Naive thymus-derived CD4-positive, alpha-beta T cell (primary cell): ENCODE measurements around the gene MRGPRX3. TPM values are rescaled to one million over a fixed set of nuclear protein-coding genes. Genes with fewer than 3 reads are reported as not detected.

Source experiments
- ATAC-seq: fragments of 150-1000 bp; cut with Tn5 transposase; 2 replicates; pipeline ENCODE4 v1.10.0; 2021; ENCODE audit warnings: mild to moderate bottlenecking, moderate library complexity
- CTCF ChIA-PET: fragments of 350-600 bp; sonication (Branson Sonifier 250); formaldehyde crosslinking; loops from one replicate; lab custom pipeline; 2021; ENCODE audit warnings: antibody characterized with exemption; lab: Charles Lee
- POLR2A ChIA-PET: fragments of 350-600 bp; sonication (Branson Sonifier 250); formaldehyde crosslinking; loops from one replicate; lab custom pipeline; 2021; ENCODE audit warnings: antibody characterized with exemption, inconsistent platforms; lab: Charles Lee
- DNase-seq, 9 donors: peaks; one replicate each; pipeline versions ENCODE4 v3.0.0 to v3.0.0-alpha.2; 2020 to 2022; ENCODE audit warnings: mixed read lengths in 1 of 9
- H3K27ac ChIP-seq: one replicate; pipeline ENCODE4 v1.7.0; 2013; ENCODE audit warnings: mild to moderate bottlenecking, low read depth, low read length, moderate library complexity
- H3K27me3 ChIP-seq, 2 donors: one replicate each; pipeline ENCODE4 v1.7.0; 2013; ENCODE audit warnings: low read length in 2 of 2, mild to moderate bottlenecking in 2 of 2, moderate library complexity in 2 of 2; ENCODE audit not compliant: control insufficient read depth in 2 of 2, insufficient read depth in 2 of 2
- H3K36me3 ChIP-seq, 3 experiments: 1 replicate in 2 of 3; 2 replicates in 1 of 3; pipeline ENCODE4 v1.7.0; 2013; ENCODE audit warnings: low read length in 3 of 3, mild to moderate bottlenecking in 3 of 3, moderate library complexity in 1 of 3; ENCODE audit not compliant: insufficient read depth in 3 of 3, control insufficient read depth in 2 of 3
- H3K4me1 ChIP-seq, 2 donors: one replicate each; pipeline ENCODE4 v1.7.0; 2013; ENCODE audit warnings: low read length in 2 of 2, mild to moderate bottlenecking in 2 of 2, moderate library complexity in 1 of 2; ENCODE audit not compliant: control insufficient read depth in 2 of 2, insufficient read depth in 2 of 2
- H3K4me3 ChIP-seq: 2 replicates; pipeline ENCODE4 v1.7.0; 2013; ENCODE audit warnings: mild to moderate bottlenecking, low read length
- H3K9me3 ChIP-seq, 3 experiments: 1 replicate in 2 of 3; 2 replicates in 1 of 3; pipeline ENCODE4 v1.7.0; 2013; ENCODE audit warnings: low read length in 3 of 3; ENCODE audit not compliant: control insufficient read depth in 2 of 3
- H3K27ac Mint-ChIP-seq, 9 donors: one replicate each; pipeline ENCODE4 v1.8.0; 2020 to 2022; ENCODE audit warnings: mixed read lengths in 9 of 9, mild to moderate bottlenecking in 8 of 9, moderate library complexity in 5 of 9, inconsistent platforms in 2 of 9
- H3K27me3 Mint-ChIP-seq, 5 donors: one replicate each; pipeline ENCODE4 v1.8.0; 2021 to 2022; ENCODE audit warnings: mixed read lengths in 5 of 5, mild to moderate bottlenecking in 1 of 5
- H3K36me3 Mint-ChIP-seq, 5 donors: one replicate each; pipeline ENCODE4 v1.8.0; 2020 to 2022; ENCODE audit warnings: mixed read lengths in 5 of 5, mild to moderate bottlenecking in 3 of 5, inconsistent platforms in 1 of 5
- H3K4me1 Mint-ChIP-seq, 7 donors: one replicate each; pipeline ENCODE4 v1.8.0; 2020 to 2022; ENCODE audit warnings: mixed read lengths in 7 of 7, mild to moderate bottlenecking in 3 of 7, inconsistent platforms in 1 of 7
- H3K4me3 Mint-ChIP-seq, 10 donors: one replicate each; pipeline ENCODE4 v1.8.0; 2020 to 2022; ENCODE audit warnings: mild to moderate bottlenecking in 10 of 10, mixed read lengths in 10 of 10, moderate library complexity in 6 of 10, inconsistent platforms in 2 of 10
- H3K9me3 Mint-ChIP-seq, 11 donors: one replicate each; pipeline ENCODE4 v1.8.0; 2020 to 2022; ENCODE audit warnings: mixed read lengths in 11 of 11, mild to moderate bottlenecking in 4 of 11, inconsistent platforms in 1 of 11, moderate library complexity in 1 of 11
- intact Hi-C, 2 donors: fragments of 100-400 bp; cut with micrococcal nuclease; formaldehyde crosslinking; loops; one replicate each; pipeline ENCODE4 v1.15.1; 2023
- polyA plus RNA-seq, 2 donors: library from polyadenylated mRNA; unstranded; fragments of 300-500 nt; fragmentation: Illumina TruSeq; gene quantifications; one replicate each; pipeline ENCODE4 v1.2.3, GENCODE V29; 2021
- total RNA-seq, 6 experiments: library from RNA in 5 of 6; stranded (reverse) in 5 of 6; gene quantifications; 1 replicate in 5 of 6; 2 replicates in 1 of 6; pipeline ENCODE4 v1.2.3 and lab custom pipeline; 2021 to 2026

Gene MRGPRX3
- total RNA-seq (not detected), polyA plus RNA-seq (not detected), total RNA-seq (lab: John Stamatoyannopoulos, UW) (not detected)

- H3K27ac ChIP-seq: no peak within 1 kb of the TSS
- DNase-seq: no peak
- ATAC-seq: no peak
- no peaks in the 10 kb centered on the region for H3K27me3 ChIP-seq
- Mint-ChIP-seq H3K4me1 (no peaks in the 10 kb centered on the region), H3K27me3 (peaks cover 31 to 56% (median 50%) of the 10 kb centered on the region in 5 donors), H3K27ac (no peak within 1 kb of the TSS), H3K36me3 (peaks cover 0 to 3% (median 0%) of the 10 kb centered on the region in 5 donors), H3K9me3 (peaks cover 0 to 3% (median 0%) of the 10 kb centered on the region in 11 donors), H3K4me3 (no peak within 1 kb of the TSS)
- no peaks in the 10 kb centered on the region for H3K4me1 ChIP-seq
- no peaks in the 10 kb centered on the region for H3K36me3 ChIP-seq
- no peaks in the 10 kb centered on the region for H3K9me3 ChIP-seq
- ChIA-PET POLR2A (no interaction called here), CTCF (no interaction called here)
- intact Hi-C loops: no loop called here
- no peak within 1 kb of the TSS for H3K4me3 ChIP-seq
Observed at GRCh38 chr11:18132341-18132740, at the start of gene MRGPRX3. MRGPRX3 (plus strand) TSS chr11:18132571; CDS start chr11:18137203, 4,632 bp downstream.

- Mint-ChIP-seq H3K4me1 (no peaks in the 10 kb centered on the region), H3K27ac (no peak overlapping the region), H3K36me3 (peaks cover 15 to 49% (median 23%) of the 10 kb centered on the region in 5 donors), H3K27me3 (no peaks in the 10 kb centered on the region), H3K4me3 (no peak overlapping the region), H3K9me3 (no peaks in the 10 kb centered on the region)
- ATAC-seq (no peak), DNase-seq (no peak)
- no peaks in the 10 kb centered on the region for H3K27me3 ChIP-seq
- CTCF ChIA-PET: interaction anchor here (1.2 to 1.5 kb wide), 2 partner anchors 18 to 27 kb away, joined by 3 read pairs; partner anchors contain the start of gene SAAL1
- no peak overlapping the region for H3K27ac ChIP-seq
- POLR2A ChIA-PET: no interaction called here
- intact Hi-C loops: no loop called here
- peaks cover 0 to 38% (median 9%) of the 10 kb centered on the region in 3 experiments for H3K36me3 ChIP-seq
- no peak overlapping the region for H3K4me3 ChIP-seq
- no peaks in the 10 kb centered on the region for H3K4me1 ChIP-seq
- H3K9me3 ChIP-seq: no peaks in the 10 kb centered on the region
Observed at GRCh38 chr11:18088366-18088765, 44.0 kb upstream of the MRGPRX3 start.

- ChIA-PET POLR2A (no interaction called here), CTCF (interaction anchor here (0.7 to 1.5 kb wide), 4 partner anchors 17 to 26 kb away, joined by 3 to 4 read pairs (median 3); partner anchors contain the start of gene SAAL1)
- peak overlapping the region in 2 of 9 donors; percentile 14 to 41 for H3K27ac Mint-ChIP-seq
Observed at GRCh38 chr11:18088966-18089365, 43.4 kb upstream of the MRGPRX3 start.

GRCh38 chr11:18091731-18092130, 40.6 kb upstream of the MRGPRX3 start:
- Histone ChIP-seq H3K9me3 (no peaks in the 10 kb centered on the region), H3K4me1 (no peaks in the 10 kb centered on the region), H3K27me3 (no peaks in the 10 kb centered on the region), H3K4me3 (no peak overlapping the region), H3K27ac (no peak overlapping the region), H3K36me3 (peaks cover 0 to 57% (median 22%) of the 10 kb centered on the region in 3 experiments)
- Mint-ChIP-seq H3K36me3 (peaks cover 22 to 54% (median 26%) of the 10 kb centered on the region in 5 donors), H3K27ac (peak overlapping the region in 1 of 9 donors; percentile 27), H3K4me3 (no peak overlapping the region), H3K4me1 (peaks cover 0 to 8% (median 0%) of the 10 kb centered on the region in 7 donors), H3K9me3 (no peaks in the 10 kb centered on the region), H3K27me3 (no peaks in the 10 kb centered on the region)
- ATAC-seq (no peak), DNase-seq (no peak)
- CTCF ChIA-PET: no interaction called here
- intact Hi-C loops: no loop called here
- POLR2A ChIA-PET: no interaction called here

More at GRCh38 chr11:18088966-18089365, 43.4 kb upstream of the MRGPRX3 start:
- DNase-seq: no peak
- H3K9me3 ChIP-seq: no peaks in the 10 kb centered on the region
- ATAC-seq: peak; percentile 62
- H3K36me3 Mint-ChIP-seq: peaks cover 15 to 45% (median 23%) of the 10 kb centered on the region in 5 donors
- H3K36me3 ChIP-seq: peaks cover 0 to 44% (median 15%) of the 10 kb centered on the region in 3 experiments
- no peaks in the 10 kb centered on the region for H3K27me3 ChIP-seq
- H3K4me1 ChIP-seq: no peaks in the 10 kb centered on the region
- no peaks in the 10 kb centered on the region for H3K9me3 Mint-ChIP-seq
- no peak overlapping the region for H3K4me3 ChIP-seq
- no peak overlapping the region for H3K27ac ChIP-seq
- H3K4me3 Mint-ChIP-seq: no peak overlapping the region
- H3K27me3 Mint-ChIP-seq: no peaks in the 10 kb centered on the region
- intact Hi-C loops: no loop called here
- no peaks in the 10 kb centered on the region for H3K4me1 Mint-ChIP-seq

GRCh38 chr11:18093959-18094358, 38.4 kb upstream of the MRGPRX3 start:
- ChIA-PET POLR2A (no interaction called here), CTCF (interaction anchor here (1.2 kb wide), 2 partner anchors 21 to 114 kb away, joined by 4 read pairs; no protein-coding TSS in a partner anchor)
- H3K4me3 ChIP-seq: no peak overlapping the region
- DNase-seq: no peak
- ATAC-seq: no peak
- no peak overlapping the region for H3K4me3 Mint-ChIP-seq
- H3K9me3 Mint-ChIP-seq: no peaks in the 10 kb centered on the region
- no peaks in the 10 kb centered on the region for H3K27me3 Mint-ChIP-seq
- peak overlapping the region in 1 of 9 donors; percentile 1 for H3K27ac Mint-ChIP-seq
- peaks cover 10 to 40% (median 18%) of the 10 kb centered on the region in 5 donors for H3K36me3 Mint-ChIP-seq
- peaks cover 0 to 42% (median 18%) of the 10 kb centered on the region in 3 experiments for H3K36me3 ChIP-seq
- H3K27me3 ChIP-seq: no peaks in the 10 kb centered on the region
- no peaks in the 10 kb centered on the region for H3K4me1 ChIP-seq
- H3K27ac ChIP-seq: no peak overlapping the region
- H3K9me3 ChIP-seq: no peaks in the 10 kb centered on the region
- peaks cover 0 to 12% (median 2%) of the 10 kb centered on the region in 7 donors for H3K4me1 Mint-ChIP-seq
- intact Hi-C loops: no loop called here

DNA sequence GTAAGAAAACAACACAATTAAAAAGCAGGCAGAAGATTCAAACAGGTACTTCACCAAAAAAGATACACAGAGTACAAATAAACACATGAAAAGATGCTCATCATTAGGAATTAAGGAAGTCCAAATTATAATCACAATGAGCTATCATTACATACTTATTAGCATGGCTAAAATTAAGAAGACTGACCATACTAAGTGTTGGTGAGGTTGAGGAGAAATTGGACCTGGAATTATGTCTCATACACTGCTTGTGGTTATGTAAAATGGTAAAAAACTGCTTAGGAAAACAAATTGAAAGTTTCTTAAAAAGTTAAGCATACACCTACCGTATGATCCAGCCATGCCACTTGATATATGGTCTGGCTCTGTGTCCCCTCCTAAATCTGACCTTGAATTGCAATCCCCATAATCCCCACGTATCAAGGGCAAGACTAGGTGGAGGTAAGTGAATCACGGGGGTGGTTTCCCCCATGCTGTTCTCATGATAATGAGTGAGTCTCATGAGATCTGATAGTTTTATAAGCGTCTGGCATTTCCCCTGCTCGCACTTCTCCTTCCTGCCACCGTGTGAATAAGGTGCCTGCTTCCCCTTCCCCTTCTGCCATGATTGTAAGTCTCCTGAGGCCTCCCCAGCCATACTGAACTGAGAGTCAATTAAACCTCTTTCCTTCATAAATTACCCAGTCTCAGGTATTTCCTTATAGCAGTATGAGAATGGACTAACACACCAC, 31.3 kb upstream of the MRGPRX3 start:
- H3K27ac ChIP-seq: no peak overlapping the region
- ChIA-PET POLR2A (interaction anchor here (0.7 kb wide), 1 partner anchor 34 kb away, joined by 3 read pairs; no protein-coding TSS in a partner anchor), CTCF (no interaction called here)
- H3K4me1 Mint-ChIP-seq: peaks cover 23 to 54% (median 50%) of the 10 kb centered on the region in 7 donors
- H3K9me3 Mint-ChIP-seq: peaks cover 0 to 1% (median 0%) of the 10 kb centered on the region in 11 donors
- no peaks in the 10 kb centered on the region for H3K9me3 ChIP-seq
- no peaks in the 10 kb centered on the region for H3K27me3 ChIP-seq
- no peak overlapping the region for H3K4me3 Mint-ChIP-seq
- peak overlapping the region in 1 of 9 donors; percentile 87 for H3K27ac Mint-ChIP-seq
- H3K27me3 Mint-ChIP-seq: no peaks in the 10 kb centered on the region
- ATAC-seq: no peak
- intact Hi-C loops: loop anchor here in 1 of 2 donors (10.0 kb wide), 3 partner anchors 1014 to 1614 kb away; partner anchors contain the start of genes NAV2, RPS13 and ZDHHC13
- DNase-seq: no peak
- H3K36me3 ChIP-seq: peaks cover 0 to 15% (median 0%) of the 10 kb centered on the region in 3 experiments
- peaks cover 8 to 14% of the 10 kb centered on the region in 2 donors for H3K4me1 ChIP-seq
- H3K4me3 ChIP-seq: no peak overlapping the region
- peaks cover 4 to 33% (median 21%) of the 10 kb centered on the region in 5 donors for H3K36me3 Mint-ChIP-seq
